Natural killer cell (primary cell): ENCODE results near the gene PALLD. TPM values are rescaled to one million over a fixed set of nuclear protein-coding genes. Genes with fewer than 3 reads are reported as not detected.

Experiments
- ATAC-seq, 3 donors: fragments of 150-1000 bp in 2 of 3; fragments of 200-7000 bp in 1 of 3; cut with Tn5 transposase; 1 replicate in 1 of 3; 2 replicates in 2 of 3; pipeline ENCODE4 v1.10.0; 2021; ENCODE audit warnings: mild to moderate bottlenecking in 2 of 3, moderate library complexity in 2 of 3
- DNase-seq, 2 donors: peaks; one replicate each; pipeline versions ENCODE4 v3.0.0 to v3.0.0-alpha.2; 2013 to 2021; ENCODE audit warnings: mixed read lengths in 1 of 2
- H3K27ac ChIP-seq: one replicate; pipeline ENCODE4 v1.5.1; 2013; ENCODE audit warnings: mild to moderate bottlenecking, low read length
- H3K27me3 ChIP-seq: one replicate; pipeline ENCODE4 v1.6.1; 2013; ENCODE audit warnings: low read length; ENCODE audit not compliant: control insufficient read depth, insufficient read depth
- H3K36me3 ChIP-seq: one replicate; pipeline ENCODE4 v1.6.1; 2013; ENCODE audit warnings: low read length; ENCODE audit not compliant: control insufficient read depth, insufficient read depth
- H3K4me1 ChIP-seq: one replicate; pipeline ENCODE4 v1.6.1; 2013; ENCODE audit warnings: low read length; ENCODE audit not compliant: control insufficient read depth, insufficient read depth
- H3K4me3 ChIP-seq: one replicate; pipeline ENCODE4 v1.5.1; 2013; ENCODE audit warnings: low read length
- H3K9me3 ChIP-seq: one replicate; pipeline ENCODE4 v1.6.1; 2013; ENCODE audit warnings: low read length; ENCODE audit not compliant: control insufficient read depth, insufficient read depth
- H3K27ac Mint-ChIP-seq, 2 donors: one replicate each; pipeline ENCODE4 v1.8.0; 2022; ENCODE audit warnings: mild to moderate bottlenecking in 2 of 2, mixed read lengths in 2 of 2, moderate library complexity in 1 of 2
- H3K27me3 Mint-ChIP-seq, 2 donors: one replicate each; pipeline ENCODE4 v1.8.0; 2022; ENCODE audit warnings: low read depth in 2 of 2, mixed read lengths in 2 of 2
- H3K36me3 Mint-ChIP-seq: one replicate; pipeline ENCODE4 v1.8.0; 2022; ENCODE audit warnings: mixed read lengths
- H3K4me1 Mint-ChIP-seq, 2 donors: one replicate each; pipeline ENCODE4 v1.8.0; 2022; ENCODE audit warnings: mixed read lengths in 2 of 2
- H3K4me3 Mint-ChIP-seq: one replicate; pipeline ENCODE4 v1.8.0; 2022; ENCODE audit warnings: mild to moderate bottlenecking, moderate library complexity, mixed read lengths
- H3K9me3 Mint-ChIP-seq, 2 donors: one replicate each; pipeline ENCODE4 v1.8.0; 2022; ENCODE audit warnings: mixed read lengths in 2 of 2
- CTCF ChIP-seq: fragments of 200-600 bp; IDR thresholded peaks from one replicate; pipeline ENCODE4 v1.8.0; 2022; ENCODE audit warnings: antibody characterized with exemption
- WGBS: methylation state at CpG from one replicate; pipeline ENCODE4 v1.1.7; 2013; ENCODE audit warnings: missing lambda C conversion rate; ENCODE audit not compliant: insufficient coverage; 5-methylcytosine and 5-hydroxymethylcytosine counted together
- intact Hi-C: fragments of 100-400 bp; cut with micrococcal nuclease; formaldehyde crosslinking; loops from one replicate; pipeline ENCODE4 v1.14.2; 2022
- total RNA-seq, 4 donors: library from RNA; stranded (reverse); fragments of 120-200 nt in 1 of 4; gene quantifications; one replicate each; pipeline versions ENCODE4 v1.2.3 to v1.2.4, GENCODE V29; 2013 to 2022

PALLD gene
- total RNA-seq, 3 donors from 2014 or later (not counting 1 experiment from before 2014, with no cell fraction given): 15.1 to 25.4 (median 22.8) TPM

GRCh38 chr4:168734703-168735678 is 238.1 kb downstream of the PALLD start:
- no peaks in the 10 kb centered on the region for H3K36me3 ChIP-seq
- ATAC-seq (no peak), DNase-seq (no peak)
- Mint-ChIP-seq H3K4me1 (no peaks in the 10 kb centered on the region), H3K27me3 (peaks cover 11 to 28% of the 10 kb centered on the region in 2 donors), H3K9me3 (no peaks in the 10 kb centered on the region), H3K36me3 (peaks cover 5% of the 10 kb centered on the region), H3K27ac (no peak overlapping the region), H3K4me3 (no peak overlapping the region)
- peaks cover 2% of the 10 kb centered on the region for H3K27me3 ChIP-seq
- WGBS: 88% methylated on average over 7 of the region's 11 CpGs
- H3K4me3 ChIP-seq: no peak overlapping the region
- no peaks in the 10 kb centered on the region for H3K9me3 ChIP-seq
- no peak for TF ChIP-seq CTCF
- H3K27ac ChIP-seq: no peak overlapping the region
- no peaks in the 10 kb centered on the region for H3K4me1 ChIP-seq
- intact Hi-C loops: no loop called here

GRCh38 chr4:168735735-168736134 is 238.9 kb downstream of the PALLD start:
- Mint-ChIP-seq H3K27ac (no peak overlapping the region), H3K4me3 (no peak overlapping the region), H3K4me1 (no peaks in the 10 kb centered on the region), H3K9me3 (no peaks in the 10 kb centered on the region), H3K27me3 (peaks cover 5 to 27% of the 10 kb centered on the region in 2 donors), H3K36me3 (no peaks in the 10 kb centered on the region)
- DNase-seq (no peak), ATAC-seq (no peak)
- no peaks in the 10 kb centered on the region for H3K4me1 ChIP-seq
- H3K27me3 ChIP-seq: peaks cover 2% of the 10 kb centered on the region
- H3K36me3 ChIP-seq: no peaks in the 10 kb centered on the region
- H3K9me3 ChIP-seq: no peaks in the 10 kb centered on the region
- no peak for TF ChIP-seq CTCF
- intact Hi-C loops: no loop called here
- 83% methylated on average over 3 of the region's 3 CpGs for WGBS
- no peak overlapping the region for H3K27ac ChIP-seq
- H3K4me3 ChIP-seq: no peak overlapping the region

GRCh38 chr4:168736860-168737805 is 240.3 kb downstream of the PALLD start:
- Histone ChIP-seq H3K4me1 (no peaks in the 10 kb centered on the region), H3K4me3 (no peak overlapping the region), H3K36me3 (no peaks in the 10 kb centered on the region), H3K27me3 (no peaks in the 10 kb centered on the region), H3K9me3 (no peaks in the 10 kb centered on the region), H3K27ac (no peak overlapping the region)
- H3K36me3 Mint-ChIP-seq: no peaks in the 10 kb centered on the region
- TF ChIP-seq CTCF: no peak
- DNase-seq (no peak), ATAC-seq (no peak)
- WGBS: 87% methylated on average over 7 of the region's 7 CpGs
- intact Hi-C loops: no loop called here
- peaks cover 7 to 28% of the 10 kb centered on the region in 2 donors for H3K27me3 Mint-ChIP-seq
- H3K4me1 Mint-ChIP-seq: no peaks in the 10 kb centered on the region
- no peaks in the 10 kb centered on the region for H3K9me3 Mint-ChIP-seq
- no peak overlapping the region for H3K4me3 Mint-ChIP-seq
- H3K27ac Mint-ChIP-seq: no peak overlapping the region
